ENCODE measurements around the gene ARHGAP31. TPM values are rescaled to one million over a fixed set of nuclear protein-coding genes. Genes with fewer than 3 reads are reported as not detected.

ARHGAP31 gene
- total RNA-seq (2014; rRNA removed; shearing (Covaris generic)) (4.2 and 4.3 TPM in 2 replicates), polyA plus RNA-seq (2016; fragmentation: Nextera tagmentation; extraction: Ambion mirVana) (0.61 and 1.2 TPM in 2 replicates)
- long read RNA-seq: 0 reads

GRCh38 chr3:119293871-119294695 lies at the start of gene ARHGAP31:
Gene ARHGAP31, plus strand, starts transcription at chr3:119294383. Its CDS starts 522 bp downstream, at chr3:119294905.
- peaks cover 33% of the 10 kb centered on the region for H3K27me3 ChIP-seq (ENCODE audit: insufficient read depth)
- no peaks in the 10 kb centered on the region for H3K36me3 ChIP-seq (ENCODE audit: insufficient read depth)
- Mint-ChIP-seq H3K27me3 (ENCODE audit: insufficient read depth, low read depth, poor library complexity) (peaks cover 23% of the 10 kb centered on the region), H3K4me1 (peaks cover 38% of the 10 kb centered on the region), H3K36me3 (ENCODE audit: low read depth) (no peaks in the 10 kb centered on the region), H3K4me3 (peak within 1 kb of the TSS; percentile 81), H3K9me3 (no peaks in the 10 kb centered on the region), H3K27ac (no peak within 1 kb of the TSS)
- no peak for TF ChIP-seq ZNF462 (CRISPR knock-in tag; IDR thresholded peaks at IDR 0.05)
- TF ChIP-seq POLR2AphosphoS5 (IDR thresholded peaks at IDR 0.05; ENCODE audit: low read depth): peak; percentile 50
- H3K9me2 ChIP-seq (ENCODE audit: insufficient read depth): no peaks in the 10 kb centered on the region
- H3K79me2 ChIP-seq (replicated peaks; ENCODE audit: insufficient read depth): no peaks in the 10 kb centered on the region; the same call in 1 of the 2 replicates
- peaks cover 50% of the 10 kb centered on the region for H3K4me1 ChIP-seq (ENCODE audit: insufficient read depth)
- no peaks in the 10 kb centered on the region for H4K20me1 ChIP-seq (replicated peaks; ENCODE audit: insufficient read depth)
- DNase-seq (ENCODE audit: low spot score): peak; percentile 78
- H3K4me2 ChIP-seq: peak within 1 kb of the TSS; percentile 94
- H3K27ac ChIP-seq (ENCODE audit: low read depth): no peak within 1 kb of the TSS
- ATAC-seq: peak; percentile 67
- peak within 1 kb of the TSS; percentile 99 for H2AFZ ChIP-seq
- peak within 1 kb of the TSS; percentile 76 for H3K4me3 ChIP-seq
- H3F3A ChIP-seq (replicated peaks; ENCODE audit: low read depth): peaks cover 2% of the 10 kb centered on the region; the same call in 1 of the 2 replicates

- ATAC-seq: no peak
- no peak overlapping the region for H3K27ac Mint-ChIP-seq
- H3K9me3 Mint-ChIP-seq: peaks cover 47% of the 10 kb centered on the region
These were observed 48.4 kb upstream of the ARHGAP31 start for GRCh38 chr3:119245778-119246177.

More at GRCh38 chr3:119245778-119246177, 48.4 kb upstream of the ARHGAP31 start:
- Mint-ChIP-seq H3K36me3 (ENCODE audit: low read depth) (peaks cover 14% of the 10 kb centered on the region; the same call in 2 of the 3 replicates), H3K27me3 (ENCODE audit: insufficient read depth, low read depth, poor library complexity) (peaks cover 7% of the 10 kb centered on the region), H3K4me1 (no peaks in the 10 kb centered on the region; the same call in 2 of the 3 replicates), H3K4me3 (no peak overlapping the region)
- Histone ChIP-seq H3K27ac (ENCODE audit: low read depth) (no peak overlapping the region), H3K27me3 (ENCODE audit: insufficient read depth) (no peaks in the 10 kb centered on the region), H3K36me3 (ENCODE audit: insufficient read depth) (peaks cover 4% of the 10 kb centered on the region; the same call in 1 of the 2 replicates), H3K4me2 (no peak overlapping the region), H3K4me3 (no peak overlapping the region), H3F3A (replicated peaks; ENCODE audit: low read depth) (no peaks in the 10 kb centered on the region), H4K20me1 (replicated peaks; ENCODE audit: insufficient read depth) (no peaks in the 10 kb centered on the region), H3K9me2 (ENCODE audit: insufficient read depth) (0 out of 2 replicates have a peak, but pooled peaks cover 5% of the 10 kb centered on the region), H2AFZ (peak overlapping the region; percentile 34; the same call in 1 of the 2 replicates), H3K4me1 (ENCODE audit: insufficient read depth) (peaks cover 4% of the 10 kb centered on the region), H3K79me2 (replicated peaks; ENCODE audit: insufficient read depth) (no peaks in the 10 kb centered on the region; the same call in 1 of the 2 replicates)
- DNase-seq (ENCODE audit: low spot score): no peak
- no peak for TF ChIP-seq STAT1 (IDR thresholded peaks at IDR 0.05; ENCODE audit: unreplicated experiment)

Measured in GM23338 (cell line).